ENCODE results near the gene TAS2R60.
"Not testable (repeated sequence)": the region's sequence is repeated elsewhere in the genome, so short reads cannot be mapped to it uniquely, and the experiment has no call there.

Gene TAS2R60

DNA sequence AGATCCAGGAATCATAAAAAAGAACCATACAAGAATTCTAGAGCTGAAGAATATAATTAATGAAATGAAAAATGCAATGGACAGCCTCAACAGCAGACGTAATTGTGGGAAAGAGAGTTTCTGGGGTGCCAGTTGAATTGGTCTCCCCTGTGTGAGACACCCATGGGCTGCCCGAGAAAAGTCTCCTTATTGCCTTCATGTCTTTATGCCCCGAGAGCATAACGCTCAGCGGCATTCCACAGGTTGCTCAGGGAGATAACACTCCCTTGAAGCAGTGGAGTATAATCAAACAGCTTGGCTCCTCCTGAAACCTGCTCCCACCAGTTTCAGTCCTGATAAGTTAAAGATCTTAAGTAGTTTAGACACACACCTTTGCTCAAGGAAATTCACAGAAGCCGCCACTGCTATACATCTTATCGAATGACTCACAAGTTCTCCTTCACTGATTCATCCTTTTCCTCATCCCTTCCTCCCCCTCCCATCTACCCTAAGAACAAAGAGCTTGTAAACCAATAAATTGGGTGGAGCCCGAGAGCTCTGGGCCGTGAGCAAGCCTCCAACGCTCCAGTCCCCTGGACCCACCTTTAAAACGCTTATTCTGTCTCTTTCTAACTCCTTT, 28.9 kb downstream of the TAS2R60 start:
- not testable (repeated sequence) for DNase-seq (ENCODE audit: low read depth, low spot score)

DNA sequence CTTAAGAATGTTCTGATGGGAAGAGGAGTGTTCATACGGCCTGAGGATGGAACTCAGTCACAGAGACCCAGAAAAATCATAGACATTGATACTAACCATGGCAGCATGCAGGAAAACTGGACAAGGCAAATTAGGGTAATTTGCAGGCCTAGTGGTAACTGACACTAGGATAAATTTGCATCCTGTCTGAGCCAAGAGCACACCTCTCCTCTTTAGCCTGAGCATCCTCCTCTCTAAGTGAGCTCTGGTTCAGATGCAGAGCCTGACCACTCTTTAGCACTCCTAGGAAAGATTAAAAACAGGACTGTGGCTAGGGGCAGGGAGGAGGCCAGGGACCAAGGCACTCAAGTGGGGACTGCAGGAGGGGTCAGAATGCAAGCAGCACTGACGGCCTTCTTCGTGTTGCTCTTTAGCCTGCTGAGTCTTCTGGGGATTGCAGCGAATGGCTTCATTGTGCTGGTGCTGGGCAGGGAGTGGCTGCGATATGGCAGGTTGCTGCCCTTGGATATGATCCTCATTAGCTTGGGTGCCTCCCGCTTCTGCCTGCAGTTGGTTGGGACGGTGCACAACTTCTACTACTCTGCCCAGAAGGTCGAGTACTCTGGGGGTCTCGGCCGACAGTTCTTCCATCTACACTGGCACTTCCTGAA, 34.4 kb downstream of the TAS2R60 start, which contains the start of gene TAS2R41:
TSS of gene TAS2R41 (plus strand) at position 373 of the 650 bp plus-strand sequence. CDS start at position 373, 0 bp downstream.
- no peak for DNase-seq (ENCODE audit: low read depth, low spot score)

DNA sequence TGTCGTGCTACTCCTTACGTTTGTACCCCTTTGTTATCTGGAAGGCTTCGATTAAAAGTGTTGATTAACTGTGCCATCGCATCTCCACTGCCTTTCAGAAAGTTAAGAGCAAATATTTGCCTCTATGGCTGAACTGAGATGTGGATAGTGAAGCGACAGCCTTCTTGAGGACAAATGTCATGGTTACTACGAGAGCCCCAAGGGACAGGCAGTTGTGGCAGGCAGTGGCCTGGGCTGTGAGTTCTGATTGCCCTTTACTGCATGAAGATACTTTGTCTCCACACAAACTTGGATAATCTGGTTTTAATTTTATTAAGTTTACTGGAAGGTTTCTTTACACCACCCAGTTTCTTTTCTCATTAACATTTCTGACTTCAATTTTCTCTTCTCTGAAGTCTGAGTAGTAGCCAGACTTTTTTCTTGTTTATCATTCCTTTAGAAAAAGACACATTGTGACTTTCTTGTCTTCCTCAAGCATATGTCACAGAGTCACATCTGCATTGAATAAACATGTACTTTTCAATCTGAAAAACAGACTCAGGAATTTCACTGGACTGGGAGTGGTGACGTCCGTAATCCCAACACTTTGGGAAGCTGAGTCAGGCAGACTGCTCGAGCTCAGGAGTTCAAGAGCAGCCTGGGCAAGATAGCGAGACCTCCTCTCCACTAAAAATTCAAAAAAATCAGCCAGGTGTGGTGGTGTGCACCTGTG, 36.0 kb downstream of the TAS2R60 start:
- no peak for DNase-seq (ENCODE audit: low read depth, low spot score)

DNA sequence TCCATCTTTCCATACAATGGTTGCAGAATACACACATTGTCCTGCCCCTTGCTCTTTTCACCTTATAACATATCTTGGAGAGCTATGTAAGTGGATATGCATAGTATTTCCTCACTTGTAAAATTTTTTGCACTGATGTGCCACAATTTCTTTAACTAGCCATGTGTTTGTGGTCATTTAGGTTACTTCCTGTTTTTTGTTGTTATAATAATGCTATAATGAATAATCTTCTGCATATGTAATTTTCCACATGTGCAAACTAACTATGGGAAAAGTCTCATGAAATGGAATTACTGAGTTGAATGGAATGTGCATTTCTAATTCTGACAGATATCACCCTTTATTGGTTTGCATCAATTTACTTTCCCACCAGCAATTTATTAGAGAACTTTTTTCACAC, 37.2 kb downstream of the TAS2R60 start:
- DNase-seq (ENCODE audit: low read depth, low spot score) = no peak

DNA sequence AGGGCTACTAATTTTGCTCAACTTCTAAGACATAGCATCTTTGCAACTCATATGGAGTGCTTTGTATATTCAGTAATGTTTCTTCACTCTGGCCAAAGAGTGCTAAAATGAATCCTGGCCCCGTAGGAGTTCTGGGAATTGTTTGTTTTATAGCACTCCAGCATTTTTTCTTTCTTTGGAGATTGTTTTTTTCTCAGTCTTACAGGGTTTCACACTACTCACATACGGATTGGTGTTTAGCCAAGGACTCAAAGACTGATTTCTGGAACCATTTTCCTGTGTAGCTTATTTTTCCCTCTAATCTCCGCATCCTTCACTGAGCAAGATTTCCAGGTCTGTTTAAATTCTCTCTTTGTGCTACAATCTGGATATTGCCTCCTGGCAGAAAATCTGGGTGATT, 40.9 kb downstream of the TAS2R60 start:
- no peak for DNase-seq (ENCODE audit: low read depth, low spot score)

DNA sequence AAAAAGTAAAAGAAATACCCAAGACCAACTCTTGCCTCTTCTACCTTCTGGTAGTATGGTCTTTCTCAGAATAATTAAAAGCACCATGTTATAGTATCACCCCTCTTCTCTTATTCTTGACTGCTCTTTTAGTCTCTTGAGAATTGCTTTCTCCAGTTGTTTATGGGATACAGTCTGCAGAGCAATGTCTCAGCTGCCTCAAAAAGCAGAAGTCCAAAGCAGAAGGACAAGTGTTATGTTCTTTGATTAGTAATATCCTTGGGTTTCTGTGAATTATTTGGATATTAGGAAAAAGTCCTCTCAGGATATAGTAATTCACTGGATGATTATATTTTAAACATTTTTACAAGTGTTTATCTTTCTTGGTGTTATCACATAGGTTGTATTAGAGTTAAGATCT, 41.8 kb downstream of the TAS2R60 start:
- no peak for DNase-seq (ENCODE audit: low read depth, low spot score)

DNA sequence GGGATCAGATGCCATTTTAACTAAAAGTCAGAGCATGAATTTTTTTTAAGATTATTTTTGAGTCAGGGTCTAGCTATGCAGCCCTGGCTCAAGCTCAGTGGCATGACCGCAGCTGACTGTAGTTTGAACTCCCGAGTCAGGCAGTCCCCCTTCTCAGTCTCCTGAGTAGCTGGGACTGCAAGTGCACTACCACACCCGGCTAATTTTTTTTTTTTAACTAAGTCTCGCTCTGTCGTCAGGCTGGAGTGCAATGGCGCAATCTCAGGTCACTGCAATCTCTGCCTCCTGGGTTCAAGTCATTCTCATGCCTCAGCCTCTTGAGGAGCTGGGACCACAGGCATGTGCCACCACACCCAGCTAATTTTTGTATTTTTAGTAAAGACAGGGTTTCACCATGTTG, 42.2 kb downstream of the TAS2R60 start:
- DNase-seq (ENCODE audit: low read depth, low spot score) = no peak

DNA sequence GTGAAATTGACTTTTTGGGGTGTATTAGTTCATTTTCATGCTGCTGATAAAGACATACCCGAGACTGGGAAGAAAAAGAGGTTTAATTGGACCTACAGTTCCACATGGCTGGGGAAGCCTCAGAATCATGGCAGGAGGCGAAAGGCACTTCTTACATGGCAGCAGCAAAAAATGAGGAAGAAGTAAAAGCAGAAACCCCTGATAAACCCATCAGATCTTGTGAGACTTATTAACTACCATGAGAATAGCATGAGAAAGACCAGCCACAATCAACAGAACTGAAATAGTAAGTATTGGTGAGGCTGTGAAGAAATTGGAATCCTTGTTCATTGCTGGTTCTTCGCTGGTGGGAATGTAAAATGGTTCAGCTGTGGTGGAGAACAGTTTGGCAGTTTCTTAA, 43.0 kb downstream of the TAS2R60 start:
- DNase-seq (ENCODE audit: low read depth, low spot score) = not testable (repeated sequence)

DNA sequence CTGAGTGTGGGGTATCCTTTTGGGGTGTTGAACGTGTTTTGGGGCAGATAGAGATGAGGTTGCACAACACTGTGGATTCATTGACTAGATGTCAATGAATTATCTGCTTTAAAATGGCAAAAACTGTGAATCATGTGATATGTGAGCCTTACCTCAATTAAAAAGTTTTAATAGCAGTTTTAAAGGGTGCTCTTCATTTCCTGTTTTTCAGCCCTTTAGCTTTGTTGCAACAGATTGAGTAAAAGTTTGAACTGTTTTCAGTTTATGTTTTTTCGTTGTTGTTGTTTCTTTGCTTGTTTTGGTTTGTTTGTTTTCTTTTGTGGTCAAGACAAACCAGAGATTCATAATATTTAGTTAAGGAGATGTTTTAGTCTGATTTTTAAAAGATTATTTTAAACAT, 43.8 kb downstream of the TAS2R60 start:
- no peak for DNase-seq (ENCODE audit: low read depth, low spot score)

DNA sequence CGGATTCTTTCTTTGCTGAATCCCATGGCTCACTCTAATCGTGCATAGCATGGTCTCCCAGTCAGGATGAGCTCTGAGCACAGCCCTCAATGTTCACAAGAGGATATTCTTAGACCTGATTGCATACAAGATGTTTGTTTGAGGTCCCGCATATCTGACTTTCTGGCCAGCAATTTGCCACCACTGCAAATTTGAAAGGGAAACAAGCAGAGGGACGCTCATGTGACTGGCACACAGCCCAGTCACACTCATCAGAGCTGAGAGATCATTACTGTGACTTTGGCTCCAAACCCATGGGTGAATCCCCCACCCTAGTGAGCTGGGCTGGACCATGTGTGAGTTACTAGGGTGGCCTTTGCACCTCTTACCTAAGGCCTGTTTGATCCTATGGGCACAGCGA, 44.3 kb downstream of the TAS2R60 start:
- no peak for DNase-seq (ENCODE audit: low read depth, low spot score)

DNA sequence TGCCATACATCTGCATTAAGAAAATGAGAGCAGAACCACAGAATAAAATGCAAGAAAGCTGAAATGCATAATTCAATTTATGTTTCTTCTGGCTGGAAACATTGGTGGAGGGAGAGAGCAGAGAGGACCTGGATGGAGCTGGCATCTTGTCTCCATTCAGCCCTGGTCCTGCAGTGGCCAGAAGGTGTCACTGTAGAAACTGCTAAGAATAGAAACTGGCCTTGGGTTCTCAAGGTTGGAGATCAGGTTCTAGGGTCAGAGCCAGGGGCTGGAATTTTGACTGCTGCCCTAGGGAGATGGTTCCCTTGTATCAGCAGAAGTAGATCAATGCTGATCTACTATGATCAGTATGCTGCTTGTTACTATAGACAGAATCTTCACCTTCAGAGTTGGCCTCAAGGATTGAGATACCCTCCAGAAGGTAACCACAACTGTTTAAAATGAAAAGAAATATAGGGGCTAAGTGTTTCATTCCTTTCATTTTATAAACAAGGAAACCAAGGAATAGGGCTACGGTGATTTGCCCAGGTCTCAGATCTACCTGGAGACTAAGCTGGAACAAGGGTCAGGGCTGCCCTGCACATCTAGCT, 47.6 kb downstream of the TAS2R60 start:
- DNase-seq (ENCODE audit: low read depth, low spot score) = no peak

DNA sequence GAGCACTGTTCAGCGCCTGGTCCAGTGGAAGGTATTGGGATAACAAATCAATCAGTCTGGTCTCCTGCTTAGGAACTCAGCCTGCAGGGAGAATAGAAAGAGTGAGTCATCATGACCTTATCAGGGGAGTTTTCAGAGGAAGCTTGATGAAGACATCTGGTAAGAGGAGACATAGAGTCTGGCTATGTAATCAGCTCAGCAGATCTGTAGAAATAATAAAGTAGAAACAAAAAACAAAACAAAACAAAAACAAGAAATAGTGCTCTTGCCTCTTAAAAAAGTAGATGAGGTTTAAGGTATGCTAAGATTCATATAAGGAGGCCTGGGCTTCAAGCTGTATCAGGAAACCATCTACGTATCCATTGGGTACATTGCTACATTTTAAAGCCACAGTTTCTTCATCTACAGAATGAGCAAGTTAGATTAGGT, 48.8 kb downstream of the TAS2R60 start:
- DNase-seq (ENCODE audit: low read depth, low spot score) = no peak

DNA sequence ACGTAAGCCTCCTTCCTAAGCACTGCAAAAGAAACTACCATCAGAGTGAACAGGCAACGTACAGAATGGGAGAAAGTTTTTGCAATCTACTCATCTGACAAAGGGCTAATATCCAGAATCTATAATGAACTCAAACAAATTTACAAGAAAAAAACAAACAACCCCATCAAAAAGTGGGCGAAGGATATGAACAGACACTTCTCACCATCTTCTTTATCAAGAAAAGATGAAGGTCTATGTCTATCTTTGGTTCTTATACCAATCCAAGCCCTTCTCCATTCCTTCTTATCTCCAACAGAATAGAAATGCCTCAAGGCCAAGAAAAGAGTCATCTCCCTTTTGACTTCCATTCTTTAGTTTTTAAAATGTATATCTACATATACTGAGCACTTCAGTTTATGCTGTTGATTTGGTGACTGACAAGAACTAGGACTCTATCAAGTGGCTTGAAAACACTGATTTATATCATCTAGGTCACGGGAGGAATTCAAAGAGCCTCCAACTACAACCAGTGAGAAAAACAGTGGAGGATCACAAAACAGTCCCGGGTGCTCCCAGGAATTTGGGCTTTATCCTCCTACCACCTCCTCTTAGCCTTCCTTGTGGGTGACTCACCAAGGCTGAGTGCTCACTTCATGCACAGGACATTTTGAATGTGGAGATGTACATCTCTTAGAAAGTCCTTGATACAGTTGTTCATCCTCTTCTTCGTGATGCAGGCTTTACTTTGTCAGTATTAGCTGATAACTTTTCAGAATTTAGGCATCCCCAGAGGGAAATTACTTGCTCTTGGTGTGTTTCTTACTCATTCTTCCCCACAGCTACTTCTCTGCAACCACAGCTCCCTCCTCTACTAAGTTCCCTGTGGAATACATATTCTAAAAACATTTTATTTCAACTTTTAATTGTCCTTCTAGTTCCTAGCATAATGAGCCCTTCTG, 49.8 kb downstream of the TAS2R60 start:
- DNase-seq (ENCODE audit: low read depth, low spot score) = no peak

DNA sequence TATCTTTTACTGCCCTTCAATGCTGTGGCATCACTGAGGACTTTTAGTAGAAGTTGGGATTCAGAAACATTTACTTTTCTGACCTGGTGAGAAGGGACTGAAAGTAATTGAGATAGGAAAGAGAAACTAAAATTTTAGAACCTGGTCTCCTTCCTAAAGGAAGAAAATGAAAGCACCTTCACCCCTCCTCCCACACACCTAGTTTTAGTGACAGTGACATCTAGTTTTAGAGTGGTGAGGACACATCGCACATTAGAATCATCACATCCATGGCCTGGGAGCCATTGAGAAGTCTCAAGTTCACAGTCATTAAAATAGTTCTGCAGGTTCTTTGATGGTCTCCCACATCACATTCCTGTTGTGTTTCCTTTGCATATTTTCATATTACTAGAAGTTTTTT, 50.5 kb downstream of the TAS2R60 start:
- DNase-seq (ENCODE audit: low read depth, low spot score) = no peak
